HepG2 (cell line): ENCODE results near the gene ITGAE. TPM values are rescaled to one million over a fixed set of nuclear protein-coding genes. Genes with fewer than 3 reads are reported as not detected.

ENCODE experiments used
- BRCA1 ChIP-seq: sonication (generic); formaldehyde crosslinking; IDR thresholded peaks from 2 replicates; pipeline ENCODE4 v1.4.0; 2020; ENCODE audit warnings: missing genetic modification reagents
- GTF2F1 ChIP-seq: fragments of 150-350 bp; IDR thresholded peaks from 2 replicates; pipeline ENCODE4 v1.6.1; 2014; ENCODE audit warnings: low read length
- HNF4G ChIP-seq, 2 experiments: sonication (generic) in 1 of 2; formaldehyde crosslinking in 1 of 2; IDR thresholded peaks; 2 replicates each; pipeline versions ENCODE4 v1.4.0 to v1.6.1; 2011 to 2020; ENCODE audit warnings: borderline replicate concordance in 2 of 2, low read depth in 2 of 2, mild to moderate bottlenecking in 2 of 2, low read length in 1 of 2, missing genetic modification reagents in 1 of 2, moderate library complexity in 1 of 2
- NFE2L2 ChIP-seq: fragments of 150-350 bp; IDR thresholded peaks from 2 replicates; pipeline ENCODE4 v1.6.1; 2014; ENCODE audit warnings: low read length
- NFIC ChIP-seq: IDR thresholded peaks from 2 replicates; pipeline ENCODE4 v1.6.1; 2012; ENCODE audit warnings: mild to moderate bottlenecking, low read length, inconsistent platforms
- TBX3 ChIP-seq: fragments of 450-650 bp; IDR thresholded peaks from 2 replicates; pipeline ENCODE4 v1.6.1; 2017; ENCODE audit warnings: antibody characterized with exemption, mild to moderate bottlenecking, inconsistent platforms, borderline replicate concordance
- ZBTB37 ChIP-seq: sonication (generic); formaldehyde crosslinking; IDR thresholded peaks from 2 replicates; pipeline ENCODE4 v1.4.0; 2020; ENCODE audit warnings: mild to moderate bottlenecking, missing genetic modification reagents
- ZBTB8A ChIP-seq: sonication (generic); formaldehyde crosslinking; IDR thresholded peaks from 2 replicates; pipeline ENCODE4 v1.4.0; 2020; ENCODE audit warnings: mild to moderate bottlenecking, low read depth, missing genetic modification reagents, borderline replicate concordance
- ZNF24 ChIP-seq: fragments of 450-650 bp; IDR thresholded peaks from 2 replicates; pipeline ENCODE4 v1.6.1; 2017; ENCODE audit warnings: antibody characterized with exemption, mild to moderate bottlenecking
- ZNF383 ChIP-seq: sonication (generic); formaldehyde crosslinking; IDR thresholded peaks from 2 replicates; pipeline ENCODE4 v1.4.0; 2020; ENCODE audit warnings: missing genetic modification reagents, mild to moderate bottlenecking, borderline replicate concordance
- ZNF530 ChIP-seq: sonication (generic); formaldehyde crosslinking; IDR thresholded peaks from 2 replicates; pipeline ENCODE4 v1.5.0; 2020; ENCODE audit warnings: low read depth, mild to moderate bottlenecking, missing genetic modification reagents
- polyA plus RNA-seq, 8 experiments: library from polyadenylated mRNA; depleted of rRNA in 3 of 8; stranded (reverse) in 7 of 8; unstranded in 1 of 8; fragments of >200 nt; fragmentation: Illumina TruSeq in 4 of 8; extraction: Trizol in 4 of 8; gene quantifications; 2 replicates each; pipeline versions ENCODE4 v1.2.1 to v1.2.3, GENCODE V29; 2011 to 2016; ENCODE audit warnings: low read depth in 4 of 8, missing spikeins in 1 of 8, mixed read lengths in 1 of 8; ENCODE audit not compliant: insufficient read depth in 1 of 8
- total RNA-seq, 5 experiments: library from RNA; depleted of rRNA; stranded (reverse); fragments of >200 nt; fragmentation: Illumina TruSeq; extraction: Trizol; gene quantifications; 2 replicates each; pipeline ENCODE4 v1.2.3, GENCODE V29; 2016; ENCODE audit warnings: low read depth in 1 of 5
- TF ChIP-seq, protein P1 (sequence below): sonication (generic); formaldehyde crosslinking; IDR thresholded peaks from 2 replicates; pipeline ENCODE4 v1.4.0; 2020; ENCODE audit warnings: missing genetic modification reagents, borderline replicate concordance
- TF ChIP-seq, protein P2 (sequence below), 2 experiments: sonication (generic) in 1 of 2; formaldehyde crosslinking in 1 of 2; IDR thresholded peaks; 2 replicates each; pipeline versions ENCODE4 v1.6.1 to v1.9.0; 2014 to 2022; ENCODE audit warnings: antibody characterized with exemption in 1 of 2, borderline replicate concordance in 1 of 2, inconsistent platforms in 1 of 2, low read depth in 1 of 2, missing genetic modification reagents in 1 of 2

The ITGAE gene
- total and polyA plus RNA-seq, 2 of the 13 experiments (the other 11 are each of a cell fraction or from before 2014, with no cell fraction given), result 42.3 to 49.0 TPM

- TF ChIP-seq, protein P1, sequence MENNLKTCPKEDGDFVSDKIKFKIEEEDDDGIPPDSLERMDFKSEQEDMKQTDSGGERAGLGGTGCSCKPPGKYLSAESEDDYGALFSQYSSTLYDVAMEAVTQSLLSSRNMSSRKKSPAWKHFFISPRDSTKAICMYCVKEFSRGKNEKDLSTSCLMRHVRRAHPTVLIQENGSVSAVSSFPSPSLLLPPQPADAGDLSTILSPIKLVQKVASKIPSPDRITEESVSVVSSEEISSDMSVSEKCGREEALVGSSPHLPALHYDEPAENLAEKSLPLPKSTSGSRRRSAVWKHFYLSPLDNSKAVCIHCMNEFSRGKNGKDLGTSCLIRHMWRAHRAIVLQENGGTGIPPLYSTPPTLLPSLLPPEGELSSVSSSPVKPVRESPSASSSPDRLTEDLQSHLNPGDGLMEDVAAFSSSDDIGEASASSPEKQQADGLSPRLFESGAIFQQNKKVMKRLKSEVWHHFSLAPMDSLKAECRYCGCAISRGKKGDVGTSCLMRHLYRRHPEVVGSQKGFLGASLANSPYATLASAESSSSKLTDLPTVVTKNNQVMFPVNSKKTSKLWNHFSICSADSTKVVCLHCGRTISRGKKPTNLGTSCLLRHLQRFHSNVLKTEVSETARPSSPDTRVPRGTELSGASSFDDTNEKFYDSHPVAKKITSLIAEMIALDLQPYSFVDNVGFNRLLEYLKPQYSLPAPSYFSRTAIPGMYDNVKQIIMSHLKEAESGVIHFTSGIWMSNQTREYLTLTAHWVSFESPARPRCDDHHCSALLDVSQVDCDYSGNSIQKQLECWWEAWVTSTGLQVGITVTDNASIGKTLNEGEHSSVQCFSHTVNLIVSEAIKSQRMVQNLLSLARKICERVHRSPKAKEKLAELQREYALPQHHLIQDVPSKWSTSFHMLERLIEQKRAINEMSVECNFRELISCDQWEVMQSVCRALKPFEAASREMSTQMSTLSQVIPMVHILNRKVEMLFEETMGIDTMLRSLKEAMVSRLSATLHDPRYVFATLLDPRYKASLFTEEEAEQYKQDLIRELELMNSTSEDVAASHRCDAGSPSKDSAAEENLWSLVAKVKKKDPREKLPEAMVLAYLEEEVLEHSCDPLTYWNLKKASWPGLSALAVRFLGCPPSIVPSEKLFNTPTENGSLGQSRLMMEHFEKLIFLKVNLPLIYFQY, result no peak; the same call in 1 of the 2 replicates
- TF ChIP-seq, protein P2, sequence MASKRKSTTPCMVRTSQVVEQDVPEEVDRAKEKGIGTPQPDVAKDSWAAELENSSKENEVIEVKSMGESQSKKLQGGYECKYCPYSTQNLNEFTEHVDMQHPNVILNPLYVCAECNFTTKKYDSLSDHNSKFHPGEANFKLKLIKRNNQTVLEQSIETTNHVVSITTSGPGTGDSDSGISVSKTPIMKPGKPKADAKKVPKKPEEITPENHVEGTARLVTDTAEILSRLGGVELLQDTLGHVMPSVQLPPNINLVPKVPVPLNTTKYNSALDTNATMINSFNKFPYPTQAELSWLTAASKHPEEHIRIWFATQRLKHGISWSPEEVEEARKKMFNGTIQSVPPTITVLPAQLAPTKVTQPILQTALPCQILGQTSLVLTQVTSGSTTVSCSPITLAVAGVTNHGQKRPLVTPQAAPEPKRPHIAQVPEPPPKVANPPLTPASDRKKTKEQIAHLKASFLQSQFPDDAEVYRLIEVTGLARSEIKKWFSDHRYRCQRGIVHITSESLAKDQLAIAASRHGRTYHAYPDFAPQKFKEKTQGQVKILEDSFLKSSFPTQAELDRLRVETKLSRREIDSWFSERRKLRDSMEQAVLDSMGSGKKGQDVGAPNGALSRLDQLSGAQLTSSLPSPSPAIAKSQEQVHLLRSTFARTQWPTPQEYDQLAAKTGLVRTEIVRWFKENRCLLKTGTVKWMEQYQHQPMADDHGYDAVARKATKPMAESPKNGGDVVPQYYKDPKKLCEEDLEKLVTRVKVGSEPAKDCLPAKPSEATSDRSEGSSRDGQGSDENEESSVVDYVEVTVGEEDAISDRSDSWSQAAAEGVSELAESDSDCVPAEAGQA (IDR thresholded peaks at IDR 0.05; ENCODE audit: low read depth), result no peak
- TF ChIP-seq, protein P2 (CRISPR knock-in tag; IDR thresholded peaks at IDR 0.05; ENCODE audit: borderline replicate concordance), result 0 out of 2 replicates have a peak, but pooled peaks have one; percentile 54
- no peak for TF ChIP-seq ZNF24
- TF ChIP-seq ZBTB8A (CRISPR knock-in tag), result no peak
- TF ChIP-seq HNF4G (IDR thresholded peaks at IDR 0.05; ENCODE audit: borderline replicate concordance, low read depth, low read length), result no peak
- no peak for TF ChIP-seq HNF4G (CRISPR knock-in tag; IDR thresholded peaks at IDR 0.05; ENCODE audit: borderline replicate concordance, low read depth)
- no peak for TF ChIP-seq ZNF383 (CRISPR knock-in tag)
- peak; percentile 56 for TF ChIP-seq BRCA1
- TF ChIP-seq TBX3, result no peak
- TF ChIP-seq ZNF530 (CRISPR knock-in tag), result 0 out of 2 replicates have a peak, but pooled peaks have one; percentile 15
- peak; percentile 77 for TF ChIP-seq GTF2F1
- TF ChIP-seq NFIC, result no peak
- peak; percentile 10; the same call in 1 of the 2 replicates for TF ChIP-seq ZBTB37
- no peak for TF ChIP-seq NFE2L2
Measured at GRCh38 chr17:3668279-3669084, 132.5 kb downstream of the ITGAE start, which contains the start of the genes EMC6 and TAX1BP3 (continued).
